Measurements from ENCODE around the gene CFAP58. TPM values are rescaled to one million over a fixed set of nuclear protein-coding genes. Genes with fewer than 3 reads are reported as not detected.

Gene CFAP58
- total and polyA plus RNA-seq, 2 donors (not counting 1 experiment from before 2014, with no cell fraction given): not detected

DNA sequence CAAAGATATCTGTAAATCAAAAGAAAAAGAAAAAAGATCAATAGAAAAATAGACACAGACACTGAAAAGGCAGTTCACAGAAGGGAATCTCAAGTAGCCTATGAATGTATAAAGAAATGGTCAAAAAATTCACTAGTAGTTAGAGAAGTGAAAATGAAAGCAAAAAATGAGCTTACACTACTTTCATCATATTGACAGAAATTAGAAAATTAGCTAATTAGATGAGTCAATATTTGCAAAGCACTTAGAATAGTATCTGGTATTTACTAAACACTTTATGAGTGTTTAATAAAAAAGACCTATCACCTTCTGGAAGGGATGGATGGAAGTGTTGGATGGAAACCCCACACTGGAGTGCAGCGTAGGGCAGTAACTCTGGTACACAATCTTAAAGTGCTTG lies 1.7 kb upstream of the CFAP58 start:
- DNase-seq (no peak), ATAC-seq (ENCODE audit: low read depth) (no peak)
- no peak overlapping the region for H3K27ac Mint-ChIP-seq
- peak overlapping the region; percentile 52 for H3K4me3 Mint-ChIP-seq
- intact Hi-C loops (cut with micrococcal nuclease): no loop called here
- POLR2A ChIA-PET: interaction anchor here (0.7 to 1.0 kb wide), 4 partner anchors 14 to 56 kb away, joined by 3 to 4 read pairs (median 3); no protein-coding TSS in a partner anchor
- peaks cover 0 to 5% (median 0%) of the 10 kb centered on the region in 4 experiments for H3K27me3 ChIP-seq (replicated peaks in 1 of 4; ENCODE audit: control extremely low read depth in 1 of 4, control insufficient read depth in 3 of 4, insufficient read depth in 4 of 4, low read length in 3 of 4)
- no peaks in the 10 kb centered on the region for H4K20me1 ChIP-seq (ENCODE audit: control insufficient read depth, insufficient read depth, low read length, poor library complexity, severe bottlenecking)
- no CpG with 5 or more reads among the region's 1 CpG for WGBS (ENCODE audit: insufficient coverage)
- H3K9me3 Mint-ChIP-seq (ENCODE audit: insufficient read depth): no peaks in the 10 kb centered on the region
- peak overlapping the region in 3 of 5 experiments; percentile 5 to 38 (median 34) for H3K4me3 ChIP-seq (ENCODE audit: control extremely low read depth in 1 of 5, extremely low read depth in 1 of 5, insufficient read depth in 1 of 5, low read depth in 2 of 5, low read length in 4 of 5)
- H3K4me2 ChIP-seq (replicated peaks; ENCODE audit: low read depth, low read length, poor library complexity, severe bottlenecking): peak overlapping the region; percentile 48
- H3K9ac ChIP-seq (ENCODE audit: low read length): peak overlapping the region; percentile 11
- no peaks in the 10 kb centered on the region for H3K9me3 ChIP-seq (ENCODE audit: control extremely low read depth in 1 of 3, control insufficient read depth in 2 of 3, insufficient read depth in 1 of 3, low read length in 2 of 3)
- peak overlapping the region; percentile 29 for H2AFZ ChIP-seq (ENCODE audit: insufficient read depth, low read depth, low read length, poor library complexity, severe bottlenecking)
- no peaks in the 10 kb centered on the region for H3K27me3 Mint-ChIP-seq
- H3K4me1 Mint-ChIP-seq: peaks cover 28% of the 10 kb centered on the region
- TF ChIP-seq EZH2 (IDR thresholded peaks at IDR 0.05; ENCODE audit: borderline replicate concordance, insufficient read depth, low read depth, low read length, poor library complexity, severe bottlenecking): no peak
- TF ChIP-seq, protein P1, sequence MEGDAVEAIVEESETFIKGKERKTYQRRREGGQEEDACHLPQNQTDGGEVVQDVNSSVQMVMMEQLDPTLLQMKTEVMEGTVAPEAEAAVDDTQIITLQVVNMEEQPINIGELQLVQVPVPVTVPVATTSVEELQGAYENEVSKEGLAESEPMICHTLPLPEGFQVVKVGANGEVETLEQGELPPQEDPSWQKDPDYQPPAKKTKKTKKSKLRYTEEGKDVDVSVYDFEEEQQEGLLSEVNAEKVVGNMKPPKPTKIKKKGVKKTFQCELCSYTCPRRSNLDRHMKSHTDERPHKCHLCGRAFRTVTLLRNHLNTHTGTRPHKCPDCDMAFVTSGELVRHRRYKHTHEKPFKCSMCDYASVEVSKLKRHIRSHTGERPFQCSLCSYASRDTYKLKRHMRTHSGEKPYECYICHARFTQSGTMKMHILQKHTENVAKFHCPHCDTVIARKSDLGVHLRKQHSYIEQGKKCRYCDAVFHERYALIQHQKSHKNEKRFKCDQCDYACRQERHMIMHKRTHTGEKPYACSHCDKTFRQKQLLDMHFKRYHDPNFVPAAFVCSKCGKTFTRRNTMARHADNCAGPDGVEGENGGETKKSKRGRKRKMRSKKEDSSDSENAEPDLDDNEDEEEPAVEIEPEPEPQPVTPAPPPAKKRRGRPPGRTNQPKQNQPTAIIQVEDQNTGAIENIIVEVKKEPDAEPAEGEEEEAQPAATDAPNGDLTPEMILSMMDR (IDR thresholded peaks at IDR 0.05): no peak
- no peaks in the 10 kb centered on the region for H3K36me3 ChIP-seq (replicated peaks in 1 of 2; ENCODE audit: control extremely low read depth in 1 of 2, control insufficient read depth in 1 of 2, extremely low read depth in 1 of 2, insufficient read depth in 2 of 2, low read length in 1 of 2)
- peaks cover 32 to 59% of the 10 kb centered on the region in 2 donors for H3K4me1 ChIP-seq (ENCODE audit: control insufficient read depth in 2 of 2, insufficient read depth in 2 of 2, low read length in 2 of 2)
- CTCF ChIA-PET: interaction anchor here (0.6 to 15.7 kb wide), 11 partner anchors 15 to 121 kb away, joined by 3 to 594 read pairs (median 24); partner anchors contain the start of genes GSTO2 and ITPRIP
- H3K79me2 ChIP-seq (ENCODE audit: control insufficient read depth, insufficient read depth, low read length): no peaks in the 10 kb centered on the region
- H3K27ac ChIP-seq (ENCODE audit: low read length in 2 of 2): no peak overlapping the region

DNA sequence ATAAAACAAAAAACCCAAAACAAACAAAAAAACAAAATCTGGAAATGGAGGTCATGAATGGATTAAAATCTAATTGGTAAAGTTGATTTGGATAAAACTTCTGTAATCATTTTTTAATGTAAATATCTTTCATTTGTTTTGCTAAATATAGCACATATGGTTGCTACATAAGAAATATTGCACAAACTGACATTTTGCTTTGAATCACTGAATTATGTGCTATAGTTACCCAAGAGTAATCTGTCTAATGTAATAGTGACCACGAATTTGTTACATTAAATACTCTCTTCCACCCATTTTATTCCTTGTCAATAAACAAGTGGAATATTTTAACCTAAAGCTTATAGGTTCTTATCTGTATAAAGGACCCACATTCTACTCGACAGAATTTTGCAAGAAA lies 6.2 kb downstream of the CFAP58 start:
- H4K20me1 ChIP-seq (ENCODE audit: control insufficient read depth, insufficient read depth, low read length, poor library complexity, severe bottlenecking): no peaks in the 10 kb centered on the region
- no peaks in the 10 kb centered on the region for H3K79me2 ChIP-seq (ENCODE audit: control insufficient read depth, insufficient read depth, low read length)
- H3K4me3 ChIP-seq (ENCODE audit: control extremely low read depth in 1 of 5, extremely low read depth in 1 of 5, insufficient read depth in 1 of 5, low read depth in 2 of 5, low read length in 4 of 5): no peak overlapping the region
- H3K27ac Mint-ChIP-seq: no peak overlapping the region
- no peaks in the 10 kb centered on the region for H3K9me3 ChIP-seq (ENCODE audit: control extremely low read depth in 1 of 3, control insufficient read depth in 2 of 3, insufficient read depth in 1 of 3, low read length in 2 of 3)
- no peak overlapping the region for H2AFZ ChIP-seq (ENCODE audit: insufficient read depth, low read depth, low read length, poor library complexity, severe bottlenecking)
- no peaks in the 10 kb centered on the region for H3K4me1 Mint-ChIP-seq
- POLR2A ChIA-PET: no interaction called here
- H3K27me3 Mint-ChIP-seq: peaks cover 30% of the 10 kb centered on the region
- CTCF ChIA-PET: no interaction called here
- no peak overlapping the region for H3K4me3 Mint-ChIP-seq
- ATAC-seq (ENCODE audit: low read depth): no peak
- no peak for TF ChIP-seq EZH2 (IDR thresholded peaks at IDR 0.05; ENCODE audit: borderline replicate concordance, insufficient read depth, low read depth, low read length, poor library complexity, severe bottlenecking)
- TF ChIP-seq, protein P1 (IDR thresholded peaks at IDR 0.05): no peak
- H3K36me3 ChIP-seq (replicated peaks in 1 of 2; ENCODE audit: control extremely low read depth in 1 of 2, control insufficient read depth in 1 of 2, extremely low read depth in 1 of 2, insufficient read depth in 2 of 2, low read length in 1 of 2): no peaks in the 10 kb centered on the region
- H3K9ac ChIP-seq (ENCODE audit: low read length): no peak overlapping the region
- H3K27ac ChIP-seq (ENCODE audit: low read length in 2 of 2): no peak overlapping the region
- DNase-seq: no peak
- no peak overlapping the region for H3K4me2 ChIP-seq (replicated peaks; ENCODE audit: low read depth, low read length, poor library complexity, severe bottlenecking)
- H3K4me1 ChIP-seq (ENCODE audit: control insufficient read depth in 2 of 2, insufficient read depth in 2 of 2, low read length in 2 of 2): no peaks in the 10 kb centered on the region
- H3K27me3 ChIP-seq (replicated peaks in 1 of 4; ENCODE audit: control extremely low read depth in 1 of 4, control insufficient read depth in 3 of 4, insufficient read depth in 4 of 4, low read length in 3 of 4): peaks cover 0 to 10% (median 7%) of the 10 kb centered on the region in 4 experiments
- no CpG with 5 or more reads among the region's 2 CpGs for WGBS (ENCODE audit: insufficient coverage)
- H3K9me3 Mint-ChIP-seq (ENCODE audit: insufficient read depth): no peaks in the 10 kb centered on the region
- intact Hi-C loops (cut with micrococcal nuclease): no loop called here

All from B cell (primary cell).